ENCODE data around the gene PEX11G. TPM values are rescaled to one million over a fixed set of nuclear protein-coding genes. Genes with fewer than 3 reads are reported as not detected.

Gene PEX11G
- total RNA-seq, 1 donor from 2014 or later, result 2.6 TPM

DNA sequence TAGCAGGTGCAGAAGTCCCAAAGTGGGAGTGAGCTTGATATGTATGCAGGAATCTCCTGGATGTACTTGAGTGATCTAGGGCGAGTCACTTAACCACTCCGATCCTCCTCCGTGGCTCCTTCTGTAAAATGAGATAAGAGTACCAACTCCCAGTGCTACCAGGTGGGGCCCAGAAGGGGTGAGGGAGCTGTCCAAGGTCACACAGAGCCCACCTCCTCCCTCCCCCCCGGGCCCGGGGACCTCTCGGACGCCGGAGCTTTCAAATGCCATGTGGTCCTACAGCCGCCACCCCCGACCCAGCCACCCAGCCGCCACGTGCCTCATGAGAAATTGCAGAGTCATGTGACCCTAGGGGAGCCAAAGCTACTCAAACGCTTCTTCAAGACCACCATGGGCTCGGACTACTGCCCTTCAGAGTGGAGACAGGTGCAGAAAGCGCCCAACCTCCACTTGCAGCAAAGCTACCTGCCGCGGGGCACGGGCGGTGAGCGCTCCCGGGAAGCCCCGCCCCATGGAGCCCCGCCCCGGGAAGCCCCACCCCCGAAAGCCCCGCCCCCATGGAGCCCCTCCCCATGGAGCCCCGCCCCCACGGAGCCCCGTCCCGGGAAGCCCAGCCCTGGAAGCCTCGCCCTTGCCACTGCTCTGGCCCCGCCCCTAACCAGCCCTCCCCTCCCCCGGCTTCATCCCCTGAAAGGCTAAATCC is 17.0 kb upstream of the PEX11G start:
- no peaks in the 10 kb centered on the region for H3K36me3 Mint-ChIP-seq (ENCODE audit: low read depth)
- peaks cover 4% of the 10 kb centered on the region for H3K4me1 Mint-ChIP-seq (ENCODE audit: low read depth)
- DNase-seq (ENCODE audit: low spot score), result no peak
- no peak overlapping the region for H3K27ac Mint-ChIP-seq (ENCODE audit: unreplicated experiment)
- peaks cover 1% of the 10 kb centered on the region for H3K27me3 Mint-ChIP-seq (ENCODE audit: low read depth)
- no peak overlapping the region for H3K4me3 Mint-ChIP-seq (ENCODE audit: unreplicated experiment)
- H3K9me3 Mint-ChIP-seq (ENCODE audit: low read depth), result no peaks in the 10 kb centered on the region
- TF ChIP-seq, protein P1, sequence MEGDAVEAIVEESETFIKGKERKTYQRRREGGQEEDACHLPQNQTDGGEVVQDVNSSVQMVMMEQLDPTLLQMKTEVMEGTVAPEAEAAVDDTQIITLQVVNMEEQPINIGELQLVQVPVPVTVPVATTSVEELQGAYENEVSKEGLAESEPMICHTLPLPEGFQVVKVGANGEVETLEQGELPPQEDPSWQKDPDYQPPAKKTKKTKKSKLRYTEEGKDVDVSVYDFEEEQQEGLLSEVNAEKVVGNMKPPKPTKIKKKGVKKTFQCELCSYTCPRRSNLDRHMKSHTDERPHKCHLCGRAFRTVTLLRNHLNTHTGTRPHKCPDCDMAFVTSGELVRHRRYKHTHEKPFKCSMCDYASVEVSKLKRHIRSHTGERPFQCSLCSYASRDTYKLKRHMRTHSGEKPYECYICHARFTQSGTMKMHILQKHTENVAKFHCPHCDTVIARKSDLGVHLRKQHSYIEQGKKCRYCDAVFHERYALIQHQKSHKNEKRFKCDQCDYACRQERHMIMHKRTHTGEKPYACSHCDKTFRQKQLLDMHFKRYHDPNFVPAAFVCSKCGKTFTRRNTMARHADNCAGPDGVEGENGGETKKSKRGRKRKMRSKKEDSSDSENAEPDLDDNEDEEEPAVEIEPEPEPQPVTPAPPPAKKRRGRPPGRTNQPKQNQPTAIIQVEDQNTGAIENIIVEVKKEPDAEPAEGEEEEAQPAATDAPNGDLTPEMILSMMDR (IDR thresholded peaks at IDR 0.05), result no peak

DNA sequence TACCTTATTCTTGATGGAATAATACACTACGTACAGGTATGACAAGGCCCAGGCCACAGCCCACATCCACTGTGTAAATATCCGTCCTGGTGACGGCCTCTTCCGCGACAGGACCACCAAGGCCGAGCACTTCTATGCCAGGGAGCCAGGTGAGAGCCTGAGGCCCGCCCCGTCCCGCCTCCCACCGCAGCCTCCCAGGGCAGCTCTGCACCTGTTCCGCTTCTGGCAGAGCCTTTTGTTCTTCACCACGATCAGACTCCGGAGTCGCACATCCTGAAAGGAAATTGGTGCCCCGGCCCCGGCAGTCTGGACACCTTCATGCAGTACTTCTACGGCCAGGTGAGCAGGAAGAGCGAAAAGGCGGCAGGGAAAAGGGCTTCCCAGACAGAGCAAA is 16.4 kb upstream of the PEX11G start:
- H3K4me3 Mint-ChIP-seq (ENCODE audit: unreplicated experiment), result no peak overlapping the region

GRCh38 chr19:7504684-7505083 is 15.8 kb upstream of the PEX11G start:
- Mint-ChIP-seq H3K27ac (ENCODE audit: unreplicated experiment) (no peak overlapping the region), H3K36me3 (ENCODE audit: low read depth) (no peaks in the 10 kb centered on the region), H3K4me1 (ENCODE audit: low read depth) (peaks cover 4% of the 10 kb centered on the region), H3K27me3 (ENCODE audit: low read depth) (peaks cover 1% of the 10 kb centered on the region), H3K4me3 (ENCODE audit: unreplicated experiment) (no peak overlapping the region), H3K9me3 (ENCODE audit: low read depth) (no peaks in the 10 kb centered on the region)
- DNase-seq (ENCODE audit: low spot score), result no peak
- TF ChIP-seq, protein P1 (IDR thresholded peaks at IDR 0.05), result no peak

More for the DNA sequence above, 16.4 kb upstream of the PEX11G start:
- TF ChIP-seq, protein P1 (IDR thresholded peaks at IDR 0.05), result no peak
- H3K27ac Mint-ChIP-seq (ENCODE audit: unreplicated experiment), result no peak overlapping the region
- no peaks in the 10 kb centered on the region for H3K9me3 Mint-ChIP-seq (ENCODE audit: low read depth)
- peaks cover 4% of the 10 kb centered on the region for H3K4me1 Mint-ChIP-seq (ENCODE audit: low read depth)
- H3K27me3 Mint-ChIP-seq (ENCODE audit: low read depth), result peaks cover 1% of the 10 kb centered on the region
- no peaks in the 10 kb centered on the region for H3K36me3 Mint-ChIP-seq (ENCODE audit: low read depth)
- no peak for DNase-seq (ENCODE audit: low spot score)

- Mint-ChIP-seq H3K9me3 (ENCODE audit: low read depth) (no peaks in the 10 kb centered on the region), H3K27me3 (ENCODE audit: low read depth) (peaks cover 8% of the 10 kb centered on the region), H3K36me3 (ENCODE audit: low read depth) (no peaks in the 10 kb centered on the region), H3K4me3 (ENCODE audit: unreplicated experiment) (no peak overlapping the region), H3K4me1 (ENCODE audit: low read depth) (no peaks in the 10 kb centered on the region), H3K27ac (ENCODE audit: unreplicated experiment) (no peak overlapping the region)
- TF ChIP-seq, protein P1 (IDR thresholded peaks at IDR 0.05), result no peak
- no peak for DNase-seq (ENCODE audit: low spot score)
Observed at GRCh38 chr19:7502552-7502951, 13.7 kb upstream of the PEX11G start.

DNA sequence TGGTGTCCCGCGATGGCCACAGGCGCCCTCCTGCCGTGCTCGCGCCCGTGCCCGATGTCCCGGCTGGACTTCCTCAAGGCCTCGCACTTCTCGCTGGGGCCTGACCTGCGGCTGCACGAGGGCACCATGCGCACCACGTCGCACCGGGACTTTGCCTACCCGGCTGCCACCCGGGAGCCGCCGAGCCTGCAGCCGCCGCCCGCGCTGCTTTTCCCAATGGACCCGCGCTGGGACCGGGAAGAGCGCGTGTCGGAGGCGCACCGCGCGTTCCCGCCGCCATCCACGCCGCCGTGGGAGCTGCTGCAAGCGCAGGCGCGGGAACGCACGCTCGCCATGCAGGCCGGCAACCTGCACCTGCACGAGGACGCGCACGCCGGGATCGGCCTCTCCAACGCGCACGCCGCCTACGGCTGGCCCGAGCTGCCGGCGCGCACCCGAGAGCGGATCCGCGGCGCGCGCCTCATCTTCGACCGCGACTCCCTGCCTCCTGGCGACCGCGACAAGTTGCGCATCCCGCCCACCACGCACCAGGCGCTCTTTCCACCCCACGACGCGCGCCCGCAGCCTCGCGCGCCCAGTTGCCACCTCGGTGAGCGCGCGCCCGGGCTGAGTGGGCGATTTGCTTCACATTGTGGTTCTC is 12.1 kb upstream of the PEX11G start:
- Mint-ChIP-seq H3K36me3 (ENCODE audit: low read depth) (no peaks in the 10 kb centered on the region), H3K4me3 (ENCODE audit: unreplicated experiment) (peak overlapping the region; percentile 66), H3K27me3 (ENCODE audit: low read depth) (peaks cover 13% of the 10 kb centered on the region), H3K4me1 (ENCODE audit: low read depth) (no peaks in the 10 kb centered on the region), H3K9me3 (ENCODE audit: low read depth) (no peaks in the 10 kb centered on the region), H3K27ac (ENCODE audit: unreplicated experiment) (no peak overlapping the region)
- no peak for DNase-seq (ENCODE audit: low spot score)
- TF ChIP-seq, protein P1 (IDR thresholded peaks at IDR 0.05), result peak; percentile 34

All from chondrocyte (in vitro differentiated cells).